MM.1S (cell line): ENCODE results near the gene JPH4.

Experiments
- DNase-seq: peaks from one replicate; pipeline ENCODE4 v3.0.0-alpha.2; 2015
- H2AFZ ChIP-seq: fragments of 300-600 bp; sonication (generic); 2 replicates; pipeline ENCODE4 v1.6.0; 2016; ENCODE audit warnings: antibody characterized with exemption, low read length
- H3F3A ChIP-seq: fragments of 300-600 bp; sonication (generic); 2 replicates; pipeline ENCODE4 v1.6.1; 2016; ENCODE audit warnings: mild to moderate bottlenecking, antibody characterized with exemption, low read length, moderate library complexity, mixed read lengths; ENCODE audit not compliant: insufficient read depth
- H3K27ac ChIP-seq: fragments of 300-600 bp; sonication (generic); 2 replicates; pipeline ENCODE4 v1.5.1; 2016; ENCODE audit warnings: mild to moderate bottlenecking, low read length
- H3K27me3 ChIP-seq: fragments of 300-600 bp; sonication (generic); replicated peaks from 2 replicates; pipeline ENCODE4 v1.6.0; 2016; ENCODE audit warnings: low read length; ENCODE audit not compliant: insufficient read depth
- H3K36me3 ChIP-seq: fragments of 300-600 bp; sonication (generic); replicated peaks from 2 replicates; pipeline ENCODE4 v1.6.1; 2016; ENCODE audit warnings: mild to moderate bottlenecking, low read length, mixed read lengths; ENCODE audit not compliant: insufficient read depth
- H3K4me1 ChIP-seq: fragments of 300-600 bp; sonication (generic); 2 replicates; pipeline ENCODE4 v1.6.1; 2016; ENCODE audit warnings: low read length, mixed read lengths
- H3K4me2 ChIP-seq: fragments of 300-600 bp; sonication (generic); 2 replicates; pipeline ENCODE4 v1.6.0; 2016; ENCODE audit warnings: low read depth, low read length
- H3K4me3 ChIP-seq: fragments of 300-600 bp; sonication (generic); 2 replicates; pipeline ENCODE4 v1.5.1; 2016; ENCODE audit warnings: low read length, mixed read lengths
- H3K79me2 ChIP-seq: fragments of 300-600 bp; sonication (generic); 2 replicates; pipeline ENCODE4 v1.6.1; 2016; ENCODE audit warnings: mixed run types, low read length, mixed read lengths
- H3K9ac ChIP-seq: fragments of 300-600 bp; sonication (generic); 2 replicates; pipeline ENCODE4 v1.6.1; 2016; ENCODE audit warnings: low read length, mixed read lengths
- H3K9me2 ChIP-seq: fragments of 300-600 bp; sonication (generic); replicated peaks from 2 replicates; pipeline ENCODE4 v1.6.1; 2016; ENCODE audit warnings: mild to moderate bottlenecking, low read length, mixed read lengths; ENCODE audit not compliant: insufficient read depth
- H3K9me3 ChIP-seq: fragments of 300-600 bp; sonication (generic); replicated peaks from 2 replicates; pipeline ENCODE4 v1.6.1; 2016; ENCODE audit warnings: mild to moderate bottlenecking, low read length, mixed read lengths; ENCODE audit not compliant: insufficient read depth
- H4K20me1 ChIP-seq: fragments of 300-600 bp; sonication (generic); 2 replicates; pipeline ENCODE4 v1.6.1; 2016; ENCODE audit warnings: mild to moderate bottlenecking, low read length, moderate library complexity, mixed read lengths; ENCODE audit not compliant: insufficient read depth
- EZH2 ChIP-seq: fragments of 300-600 bp; sonication (generic); optimal IDR thresholded peaks from 2 replicates; pipeline ENCODE3; 2017; ENCODE audit warnings: low read depth, mild to moderate bottlenecking, antibody characterized with exemption, low read length, mixed read lengths
- EZH2phosphoT487 ChIP-seq: fragments of 300-600 bp; sonication (generic); IDR thresholded peaks from 2 replicates; pipeline ENCODE4 v1.6.1; 2018; ENCODE audit warnings: antibody characterized with exemption, low read length
- TF ChIP-seq, protein P1 (sequence below): fragments of 300-600 bp; sonication (generic); IDR thresholded peaks from 2 replicates; pipeline ENCODE4 v1.5.1; 2016; ENCODE audit warnings: antibody characterized with exemption, low read length, mixed read lengths

JPH4 gene

DNA sequence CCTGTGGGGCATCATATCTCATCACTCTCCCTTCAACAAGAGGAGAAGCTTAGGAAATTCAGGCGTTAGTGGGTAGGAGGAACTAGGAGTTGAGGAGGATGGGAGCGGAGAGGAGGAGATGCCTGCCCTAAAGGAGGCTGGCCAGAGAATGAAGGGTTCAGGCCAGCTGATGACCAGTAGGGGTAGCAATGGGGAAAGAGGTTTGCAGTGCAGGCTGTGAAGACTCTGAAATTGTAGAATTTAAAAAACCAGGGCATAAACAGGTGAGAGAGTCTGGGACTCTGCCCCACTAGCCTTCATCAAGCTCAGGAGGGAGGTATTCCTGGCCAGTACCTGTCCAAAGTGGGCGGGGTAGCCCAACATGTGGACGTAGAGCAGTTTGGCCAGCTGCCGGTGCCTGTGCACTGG, 11.8 kb downstream of the JPH4 start:
- Histone ChIP-seq H3K9me2 (no peaks in the 10 kb centered on the region), H3K27me3 (no peaks in the 10 kb centered on the region), H3K79me2 (0 out of 2 replicates have a peak, but pooled peaks cover 8% of the 10 kb centered on the region), H3K27ac (no peak overlapping the region), H3K4me1 (no peaks in the 10 kb centered on the region), H3K4me2 (peak overlapping the region; percentile 73; the same call in 1 of the 2 replicates), H3K9me3 (no peaks in the 10 kb centered on the region), H3K4me3 (peak overlapping the region; percentile 81), H3F3A (no peaks in the 10 kb centered on the region), H3K9ac (peak overlapping the region; percentile 46; the same call in 1 of the 2 replicates), H2AFZ (peak overlapping the region; percentile 79; the same call in 1 of the 2 replicates), H4K20me1 (no peaks in the 10 kb centered on the region), H3K36me3 (no peaks in the 10 kb centered on the region)
- no peak for DNase-seq
- TF ChIP-seq EZH2: no peak
- TF ChIP-seq, protein P1, sequence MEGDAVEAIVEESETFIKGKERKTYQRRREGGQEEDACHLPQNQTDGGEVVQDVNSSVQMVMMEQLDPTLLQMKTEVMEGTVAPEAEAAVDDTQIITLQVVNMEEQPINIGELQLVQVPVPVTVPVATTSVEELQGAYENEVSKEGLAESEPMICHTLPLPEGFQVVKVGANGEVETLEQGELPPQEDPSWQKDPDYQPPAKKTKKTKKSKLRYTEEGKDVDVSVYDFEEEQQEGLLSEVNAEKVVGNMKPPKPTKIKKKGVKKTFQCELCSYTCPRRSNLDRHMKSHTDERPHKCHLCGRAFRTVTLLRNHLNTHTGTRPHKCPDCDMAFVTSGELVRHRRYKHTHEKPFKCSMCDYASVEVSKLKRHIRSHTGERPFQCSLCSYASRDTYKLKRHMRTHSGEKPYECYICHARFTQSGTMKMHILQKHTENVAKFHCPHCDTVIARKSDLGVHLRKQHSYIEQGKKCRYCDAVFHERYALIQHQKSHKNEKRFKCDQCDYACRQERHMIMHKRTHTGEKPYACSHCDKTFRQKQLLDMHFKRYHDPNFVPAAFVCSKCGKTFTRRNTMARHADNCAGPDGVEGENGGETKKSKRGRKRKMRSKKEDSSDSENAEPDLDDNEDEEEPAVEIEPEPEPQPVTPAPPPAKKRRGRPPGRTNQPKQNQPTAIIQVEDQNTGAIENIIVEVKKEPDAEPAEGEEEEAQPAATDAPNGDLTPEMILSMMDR: 0 out of 2 replicates have a peak, but pooled peaks have one; percentile 6

DNA sequence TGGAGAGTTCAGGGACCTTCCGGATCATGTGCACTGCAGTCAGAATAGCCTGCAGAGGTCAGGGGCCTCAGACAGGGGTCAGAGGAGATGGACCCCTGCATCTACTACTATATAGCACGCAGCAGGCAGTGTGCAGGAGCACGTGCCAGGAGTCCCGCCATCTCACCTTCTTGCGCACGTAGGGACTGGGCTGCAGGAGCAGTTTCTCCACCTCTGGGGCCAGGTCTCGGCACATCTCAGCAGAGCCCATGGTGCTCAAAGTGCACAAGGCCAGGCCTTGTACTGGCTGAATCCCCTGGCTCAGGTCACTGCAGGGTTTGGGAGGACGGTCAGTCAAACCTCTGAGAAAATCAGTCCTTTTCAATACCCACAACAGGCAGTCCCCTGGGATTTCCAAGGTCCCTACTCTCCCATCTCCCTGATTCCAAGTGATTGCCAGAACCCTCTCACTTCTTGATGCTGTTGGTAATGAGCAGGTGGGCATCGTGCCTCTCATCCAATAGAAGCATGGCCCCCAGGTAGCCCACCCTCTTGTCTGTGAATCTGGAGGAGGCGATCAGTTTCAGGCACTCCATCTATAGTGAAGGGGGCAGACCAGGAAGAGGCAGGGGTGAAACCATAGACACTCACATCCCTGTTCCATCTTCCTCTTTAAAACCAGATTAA, 12.3 kb downstream of the JPH4 start:
- Histone ChIP-seq H3K4me3 (peak overlapping the region; percentile 81), H3K27me3 (no peaks in the 10 kb centered on the region), H3K9me2 (no peaks in the 10 kb centered on the region), H3K4me2 (peak overlapping the region; percentile 73; the same call in 1 of the 2 replicates), H3K79me2 (0 out of 2 replicates have a peak, but pooled peaks cover 8% of the 10 kb centered on the region), H3K27ac (no peak overlapping the region), H4K20me1 (no peaks in the 10 kb centered on the region), H3K4me1 (no peaks in the 10 kb centered on the region), H3F3A (no peaks in the 10 kb centered on the region), H3K9me3 (no peaks in the 10 kb centered on the region), H2AFZ (no peak overlapping the region), H3K9ac (peak overlapping the region; percentile 46; the same call in 1 of the 2 replicates), H3K36me3 (no peaks in the 10 kb centered on the region)
- no peak for TF ChIP-seq EZH2
- DNase-seq: no peak

DNA sequence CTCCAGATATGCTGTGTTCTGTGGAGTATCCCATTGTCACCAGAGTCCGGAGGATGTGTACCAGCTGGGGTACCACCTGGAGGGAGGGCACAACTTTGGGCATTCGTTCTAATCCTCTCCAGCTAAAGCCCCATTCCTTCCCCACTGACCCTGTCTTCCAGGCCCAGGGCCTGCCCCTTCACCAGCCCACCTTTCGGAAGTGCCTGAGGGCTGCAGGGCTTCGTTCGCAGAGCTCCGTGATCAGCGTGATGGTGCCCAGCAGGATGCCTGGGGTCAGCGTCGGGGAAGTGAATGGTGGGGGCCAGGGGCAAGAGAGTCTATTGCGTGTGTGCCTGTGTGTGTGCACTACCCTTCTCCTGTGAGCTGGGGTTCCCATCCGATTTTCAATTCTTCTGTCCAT, 13.0 kb downstream of the JPH4 start:
- no peaks in the 10 kb centered on the region for H3K27me3 ChIP-seq
- H3K4me1 ChIP-seq: no peaks in the 10 kb centered on the region
- H3K9ac ChIP-seq: no peak overlapping the region
- no peak overlapping the region for H3K4me3 ChIP-seq
- no peaks in the 10 kb centered on the region for H3K9me2 ChIP-seq
- H3K4me2 ChIP-seq: no peak overlapping the region
- no peak overlapping the region for H3K27ac ChIP-seq
- H4K20me1 ChIP-seq: no peaks in the 10 kb centered on the region
- no peaks in the 10 kb centered on the region for H3F3A ChIP-seq
- 0 out of 2 replicates have a peak, but pooled peaks cover 8% of the 10 kb centered on the region for H3K79me2 ChIP-seq
- DNase-seq: no peak
- no peak overlapping the region for H2AFZ ChIP-seq
- TF ChIP-seq EZH2: no peak
- no peak for TF ChIP-seq EZH2phosphoT487
- TF ChIP-seq, protein P1: no peak
- H3K9me3 ChIP-seq: no peaks in the 10 kb centered on the region
- H3K36me3 ChIP-seq: no peaks in the 10 kb centered on the region

DNA sequence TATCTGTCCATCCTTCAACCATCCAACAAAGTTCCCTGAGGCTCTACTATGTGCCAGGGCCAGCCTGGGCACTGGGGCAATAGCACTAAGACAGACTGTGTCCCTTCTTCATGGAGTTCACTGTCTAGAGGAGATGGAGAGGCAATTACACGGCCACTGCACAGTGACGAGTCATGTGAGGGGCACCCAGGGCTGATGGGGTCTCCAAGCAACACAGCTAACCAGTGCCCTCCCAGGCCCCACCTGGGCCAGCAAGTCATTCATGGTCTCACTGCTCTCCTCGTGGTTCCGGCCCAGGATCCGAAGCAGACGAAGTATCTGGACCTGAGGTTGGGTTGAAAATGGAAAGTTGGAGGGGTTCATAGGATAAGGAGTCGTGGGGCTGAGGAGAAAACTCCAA, 13.7 kb downstream of the JPH4 start:
- Histone ChIP-seq H3K27ac (no peak overlapping the region), H3K4me2 (no peak overlapping the region), H3K36me3 (no peaks in the 10 kb centered on the region), H3K9me2 (no peaks in the 10 kb centered on the region), H3K9ac (no peak overlapping the region), H3K4me1 (no peaks in the 10 kb centered on the region), H3K9me3 (no peaks in the 10 kb centered on the region), H3K27me3 (no peaks in the 10 kb centered on the region), H3K4me3 (no peak overlapping the region), H3K79me2 (0 out of 2 replicates have a peak, but pooled peaks cover 8% of the 10 kb centered on the region), H4K20me1 (no peaks in the 10 kb centered on the region), H2AFZ (no peak overlapping the region), H3F3A (no peaks in the 10 kb centered on the region)
- no peak for DNase-seq
- TF ChIP-seq EZH2phosphoT487: no peak
- TF ChIP-seq, protein P1: no peak
- no peak for TF ChIP-seq EZH2
